Myocyte (in vitro differentiated cells): ENCODE results near the gene CD2. TPM values are rescaled to one million over a fixed set of nuclear protein-coding genes. Genes with fewer than 3 reads are reported as not detected.
A peak's percentile ranks its signal among the peaks of the same experiment; 100 is the strongest.

Experiments used
- DNase-seq: peaks from one replicate; pipeline ENCODE4 v3.0.0-alpha.2; 2012; ENCODE audit warnings: low read depth
- total RNA-seq: library from RNA; depleted of rRNA; stranded (reverse); fragments of >200 nt; gene quantifications from 2 replicates; pipeline ENCODE4 v1.2.3, GENCODE V29; 2014

CD2 gene
- total RNA-seq, 1 donor from 2014 or later: not detected

GRCh38 chr1:116771997-116772647 is 17.9 kb downstream of the CD2 start:
- no peak for DNase-seq

GRCh38 chr1:116772648-116773045 is 18.4 kb downstream of the CD2 start:
- peak; percentile 19 for DNase-seq

- DNase-seq: no peak
Measured at GRCh38 chr1:116775116-116775752, 21.0 kb downstream of the CD2 start.

- peak; percentile 27 for DNase-seq
Measured at GRCh38 chr1:116777831-116778830, 23.9 kb downstream of the CD2 start.

- no peak for DNase-seq
Measured at GRCh38 chr1:116781034-116781433, 26.8 kb downstream of the CD2 start.

- DNase-seq: no peak
Measured at GRCh38 chr1:116785006-116785405, 30.8 kb downstream of the CD2 start.

GRCh38 chr1:116786049-116786448 is 31.8 kb downstream of the CD2 start:
- no peak for DNase-seq

- DNase-seq: no peak
Measured at GRCh38 chr1:116791727-116792126, 37.5 kb downstream of the CD2 start.

- no peak for DNase-seq
Measured at GRCh38 chr1:116793357-116793935, 39.2 kb downstream of the CD2 start.

GRCh38 chr1:116794371-116794770 is 40.1 kb downstream of the CD2 start:
- no peak for DNase-seq

GRCh38 chr1:116794804-116795481 is 40.7 kb downstream of the CD2 start:
- DNase-seq: no peak

GRCh38 chr1:116795482-116795829 is 41.2 kb downstream of the CD2 start:
- DNase-seq: no peak

- DNase-seq: no peak
Measured at GRCh38 chr1:116804736-116805135, 50.5 kb downstream of the CD2 start.

- no peak for DNase-seq
Measured at GRCh38 chr1:116805398-116805797, 51.2 kb downstream of the CD2 start.

GRCh38 chr1:116806245-116806644 is 52.0 kb downstream of the CD2 start:
- peak; percentile 83 for DNase-seq

GRCh38 chr1:116806671-116807070 is 52.4 kb downstream of the CD2 start:
- no peak for DNase-seq

GRCh38 chr1:116807394-116808199 is 53.4 kb downstream of the CD2 start:
- DNase-seq: no peak

- no peak for DNase-seq
Measured at GRCh38 chr1:116808200-116808847, 54.1 kb downstream of the CD2 start.

- no peak for DNase-seq
Measured at GRCh38 chr1:116808848-116809508, 54.7 kb downstream of the CD2 start.
